Peyer's patch (tissue), 4 donors: ENCODE measurements around the gene ANO10. TPM values are rescaled to one million over a fixed set of nuclear protein-coding genes. Genes with fewer than 3 reads are reported as not detected.

Experiments
- DNase-seq, 3 donors: peaks; one replicate each; pipeline ENCODE4 v3.0.0-alpha.2; 2017 to 2019
- H3K27ac ChIP-seq, 4 donors: fragments of 200-600 bp; sonication (generic); one replicate each; pipeline ENCODE4 v1.5.1; 2016 to 2019
- H3K27me3 ChIP-seq, 2 donors: fragments of 200-600 bp; sonication (generic); one replicate each; pipeline ENCODE4 v1.5.1; 2019
- H3K36me3 ChIP-seq, 3 donors: fragments of 200-600 bp; sonication (generic); one replicate each; pipeline ENCODE4 v1.5.1; 2016 to 2019
- H3K4me1 ChIP-seq, 4 donors: fragments of 200-600 bp; sonication (generic); one replicate each; pipeline ENCODE4 v1.5.1; 2016 to 2019
- H3K4me3 ChIP-seq, 4 donors: fragments of 200-600 bp; sonication (generic); 1 replicate in 3 of 4; 2 replicates in 1 of 4; pipeline ENCODE4 v1.5.1; 2016 to 2019; ENCODE audit warnings: mild to moderate bottlenecking in 1 of 4
- H3K9me3 ChIP-seq, 4 donors: fragments of 200-600 bp; sonication (generic); one replicate each; pipeline ENCODE4 v1.5.1; 2016 to 2019; ENCODE audit warnings: mild to moderate bottlenecking in 1 of 4
- POLR2A ChIP-seq, 2 donors: fragments of 450-650 bp; IDR thresholded peaks; one replicate each; pipeline ENCODE4 v1.5.1; 2017; ENCODE audit warnings: antibody characterized with exemption in 2 of 2, mild to moderate bottlenecking in 2 of 2, moderate library complexity in 2 of 2
- total RNA-seq, 4 donors: library from RNA; depleted of rRNA; stranded (reverse); fragments of >200 nt; gene quantifications; one replicate each; pipeline ENCODE4 v1.1.0, GENCODE V29; 2016
- TF ChIP-seq, protein P1 (sequence below), 6 experiments: fragments of 450-650 bp in 4 of 6; fragments of 200-600 bp in 2 of 6; sonication (generic) in 1 of 6; IDR thresholded peaks; one replicate each; pipeline ENCODE4 v1.5.1; 2017 to 2019; ENCODE audit warnings: antibody characterized with exemption in 6 of 6, mild to moderate bottlenecking in 3 of 6, moderate library complexity in 1 of 6

Gene ANO10
- total RNA-seq, 4 donors from 2014 or later, result 33.8 to 110 (median 70.0) TPM

DNA sequence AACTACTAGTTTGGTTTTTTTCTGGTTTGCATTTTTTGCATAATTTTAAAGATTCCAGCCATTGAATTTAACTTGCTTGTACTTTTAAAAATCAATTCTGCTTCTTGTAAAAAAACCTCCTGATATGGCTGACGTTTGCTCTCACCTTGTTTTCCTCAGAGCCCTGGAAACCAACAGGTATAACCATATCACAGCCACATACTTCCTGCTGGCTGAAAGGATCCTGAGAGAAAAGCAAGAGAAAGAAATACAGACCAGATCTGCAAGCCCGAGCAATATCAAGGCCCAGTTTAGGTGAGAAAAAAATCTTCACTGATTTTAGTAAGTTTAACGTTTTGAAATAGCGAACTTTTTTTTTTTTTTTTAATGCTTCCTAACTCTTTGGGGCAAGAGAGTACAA is 278.6 kb downstream of the ANO10 start:
- Histone ChIP-seq H3K27me3 (no peaks in the 10 kb centered on the region), H3K36me3 (peaks cover 0 to 95% (median 0%) of the 10 kb centered on the region in 3 donors), H3K4me1 (no peaks in the 10 kb centered on the region), H3K27ac (no peak overlapping the region), H3K4me3 (no peak overlapping the region), H3K9me3 (peaks cover 0 to 13% (median 0%) of the 10 kb centered on the region in 4 donors)
- no peak for DNase-seq
- TF ChIP-seq, protein P1, sequence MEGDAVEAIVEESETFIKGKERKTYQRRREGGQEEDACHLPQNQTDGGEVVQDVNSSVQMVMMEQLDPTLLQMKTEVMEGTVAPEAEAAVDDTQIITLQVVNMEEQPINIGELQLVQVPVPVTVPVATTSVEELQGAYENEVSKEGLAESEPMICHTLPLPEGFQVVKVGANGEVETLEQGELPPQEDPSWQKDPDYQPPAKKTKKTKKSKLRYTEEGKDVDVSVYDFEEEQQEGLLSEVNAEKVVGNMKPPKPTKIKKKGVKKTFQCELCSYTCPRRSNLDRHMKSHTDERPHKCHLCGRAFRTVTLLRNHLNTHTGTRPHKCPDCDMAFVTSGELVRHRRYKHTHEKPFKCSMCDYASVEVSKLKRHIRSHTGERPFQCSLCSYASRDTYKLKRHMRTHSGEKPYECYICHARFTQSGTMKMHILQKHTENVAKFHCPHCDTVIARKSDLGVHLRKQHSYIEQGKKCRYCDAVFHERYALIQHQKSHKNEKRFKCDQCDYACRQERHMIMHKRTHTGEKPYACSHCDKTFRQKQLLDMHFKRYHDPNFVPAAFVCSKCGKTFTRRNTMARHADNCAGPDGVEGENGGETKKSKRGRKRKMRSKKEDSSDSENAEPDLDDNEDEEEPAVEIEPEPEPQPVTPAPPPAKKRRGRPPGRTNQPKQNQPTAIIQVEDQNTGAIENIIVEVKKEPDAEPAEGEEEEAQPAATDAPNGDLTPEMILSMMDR (IDR thresholded peaks at IDR 0.05), result no peak

- no peak overlapping the region for H3K4me3 ChIP-seq
- H3K36me3 ChIP-seq, result peaks cover 0 to 95% (median 0%) of the 10 kb centered on the region in 3 donors
- no peak overlapping the region for H3K27ac ChIP-seq
- no peak for DNase-seq
- peaks cover 0 to 27% (median 1%) of the 10 kb centered on the region in 4 donors for H3K9me3 ChIP-seq
- TF ChIP-seq POLR2A (IDR thresholded peaks at IDR 0.05), result no peak
- TF ChIP-seq, protein P1 (IDR thresholded peaks at IDR 0.05), result no peak
- H3K27me3 ChIP-seq, result no peaks in the 10 kb centered on the region
- no peaks in the 10 kb centered on the region for H3K4me1 ChIP-seq
These were observed 280.0 kb downstream of the ANO10 start for GRCh38 chr3:43341788-43342187.

GRCh38 chr3:43340403-43340802 is 281.4 kb downstream of the ANO10 start:
- Histone ChIP-seq H3K36me3 (peaks cover 0 to 95% (median 0%) of the 10 kb centered on the region in 3 donors), H3K9me3 (peaks cover 0 to 29% (median 4%) of the 10 kb centered on the region in 4 donors), H3K27ac (no peak overlapping the region), H3K4me3 (no peak overlapping the region), H3K27me3 (no peaks in the 10 kb centered on the region), H3K4me1 (no peaks in the 10 kb centered on the region)
- no peak for DNase-seq
- TF ChIP-seq POLR2A (IDR thresholded peaks at IDR 0.05), result no peak
- TF ChIP-seq, protein P1 (IDR thresholded peaks at IDR 0.05), result no peak

DNA sequence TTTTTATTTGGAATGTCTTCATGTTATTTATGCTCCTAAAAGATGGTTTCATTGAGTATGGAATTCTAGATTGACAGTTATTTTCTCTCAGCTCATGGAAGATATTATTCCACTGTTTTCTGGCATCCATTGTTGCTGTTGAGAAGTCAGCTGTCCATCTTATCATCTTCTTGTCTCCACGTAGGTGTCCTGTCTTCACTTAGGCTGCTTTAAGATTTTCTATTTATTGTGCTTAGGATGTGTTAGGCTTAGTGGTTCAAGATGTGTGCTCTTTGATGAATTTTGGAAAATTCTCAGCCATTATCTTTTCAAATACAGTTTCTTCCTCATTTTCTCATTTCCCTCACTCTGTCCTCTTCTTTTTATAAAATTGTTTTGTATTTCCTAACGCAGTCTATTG is 283.5 kb downstream of the ANO10 start:
- no peak for DNase-seq
- H3K9me3 ChIP-seq, result peaks cover 0 to 29% (median 4%) of the 10 kb centered on the region in 4 donors
- H3K27me3 ChIP-seq, result no peaks in the 10 kb centered on the region
- TF ChIP-seq, protein P1 (IDR thresholded peaks at IDR 0.05), result no peak
- no peak for TF ChIP-seq POLR2A (IDR thresholded peaks at IDR 0.05)
- H3K27ac ChIP-seq, result no peak overlapping the region
- peaks cover 0 to 94% (median 0%) of the 10 kb centered on the region in 3 donors for H3K36me3 ChIP-seq
- H3K4me3 ChIP-seq, result no peak overlapping the region
- H3K4me1 ChIP-seq, result no peaks in the 10 kb centered on the region

- Histone ChIP-seq H3K27ac (no peak overlapping the region), H3K9me3 (peaks cover 0 to 29% (median 4%) of the 10 kb centered on the region in 4 donors), H3K27me3 (no peaks in the 10 kb centered on the region), H3K36me3 (peaks cover 0 to 80% (median 0%) of the 10 kb centered on the region in 3 donors), H3K4me3 (no peak overlapping the region), H3K4me1 (no peaks in the 10 kb centered on the region)
- no peak for DNase-seq
- TF ChIP-seq POLR2A (IDR thresholded peaks at IDR 0.05), result no peak
- TF ChIP-seq, protein P1 (IDR thresholded peaks at IDR 0.05), result no peak
These were observed 286.0 kb downstream of the ANO10 start for GRCh38 chr3:43335799-43336198.

DNA sequence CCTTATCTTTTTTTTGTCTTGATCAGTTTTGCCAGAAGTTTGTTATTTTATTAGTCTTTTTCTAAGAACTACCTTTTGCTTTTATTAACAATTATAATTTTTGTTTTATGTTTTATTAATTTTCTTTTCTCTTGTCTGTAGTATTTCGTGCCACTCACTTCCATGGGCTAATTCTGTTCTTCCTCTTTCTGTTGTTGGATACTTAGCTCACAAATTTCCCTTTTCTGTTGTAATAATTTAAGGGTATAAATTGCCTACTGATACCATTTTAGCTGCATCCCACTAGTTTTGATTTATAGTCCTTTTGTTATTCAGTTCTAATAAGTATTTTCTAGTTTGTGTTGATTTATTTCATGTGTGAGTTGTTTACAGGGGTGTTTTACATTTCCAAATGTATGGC is 286.8 kb downstream of the ANO10 start:
- TF ChIP-seq POLR2A (IDR thresholded peaks at IDR 0.05), result no peak
- TF ChIP-seq, protein P1 (IDR thresholded peaks at IDR 0.05), result no peak
- Histone ChIP-seq H3K27me3 (no peaks in the 10 kb centered on the region), H3K36me3 (peaks cover 0 to 72% (median 0%) of the 10 kb centered on the region in 3 donors), H3K9me3 (peaks cover 0 to 29% (median 4%) of the 10 kb centered on the region in 4 donors), H3K4me3 (no peak overlapping the region), H3K27ac (no peak overlapping the region), H3K4me1 (no peaks in the 10 kb centered on the region)
- no peak for DNase-seq
